Immature natural killer cell (primary cell): Measurements from ENCODE around the gene ELK4. TPM values are rescaled to one million over a fixed set of nuclear protein-coding genes. Genes with fewer than 3 reads are reported as not detected.

ENCODE experiments used
- DNase-seq, 3 donors: peaks; one replicate each; pipeline ENCODE4 v3.0.0; 2022; ENCODE audit warnings: mixed read lengths in 1 of 3
- H3K27ac Mint-ChIP-seq, 6 donors: one replicate each; pipeline ENCODE4 v1.8.0; 2020; ENCODE audit warnings: mixed read lengths in 6 of 6, mild to moderate bottlenecking in 5 of 6, inconsistent platforms in 4 of 6, moderate library complexity in 3 of 6
- H3K27me3 Mint-ChIP-seq, 3 donors: one replicate each; pipeline ENCODE4 v1.8.0; 2020 to 2021; ENCODE audit warnings: low read depth in 3 of 3, mild to moderate bottlenecking in 3 of 3, mixed read lengths in 3 of 3, moderate library complexity in 3 of 3, inconsistent platforms in 1 of 3
- H3K36me3 Mint-ChIP-seq, 3 donors: one replicate each; pipeline ENCODE4 v1.8.0; 2020; ENCODE audit warnings: mixed read lengths in 3 of 3, inconsistent platforms in 2 of 3, mild to moderate bottlenecking in 2 of 3
- H3K4me1 Mint-ChIP-seq, 2 donors: one replicate each; pipeline ENCODE4 v1.8.0; 2020; ENCODE audit warnings: inconsistent platforms in 2 of 2, mild to moderate bottlenecking in 2 of 2, mixed read lengths in 2 of 2, moderate library complexity in 1 of 2
- H3K4me3 Mint-ChIP-seq, 5 donors: one replicate each; pipeline ENCODE4 v1.8.0; 2020; ENCODE audit warnings: mild to moderate bottlenecking in 5 of 5, mixed read lengths in 5 of 5, inconsistent platforms in 3 of 5, moderate library complexity in 3 of 5
- H3K9me3 Mint-ChIP-seq, 6 donors: one replicate each; pipeline ENCODE4 v1.8.0; 2020; ENCODE audit warnings: mild to moderate bottlenecking in 6 of 6, mixed read lengths in 6 of 6, inconsistent platforms in 4 of 6, moderate library complexity in 3 of 6
- polyA plus RNA-seq, 3 donors: library from polyadenylated mRNA; unstranded; fragments of 300-500 nt; fragmentation: Illumina TruSeq; gene quantifications; one replicate each; pipeline ENCODE4 v1.2.3, GENCODE V29; 2021

The ELK4 gene
- polyA plus RNA-seq, 3 donors from 2014 or later = 2.8 to 5.7 (median 3.0) TPM

GRCh38 chr1:205669341-205670149 lies 37.7 kb upstream of the ELK4 start:
- no peaks in the 10 kb centered on the region for H3K36me3 Mint-ChIP-seq

GRCh38 chr1:205668951-205669340 lies 37.1 kb upstream of the ELK4 start:
- H3K27ac Mint-ChIP-seq = peak overlapping the region in 1 of 6 donors; percentile 14

More at GRCh38 chr1:205669341-205670149, 37.7 kb upstream of the ELK4 start:
- Mint-ChIP-seq H3K27me3 (peaks cover 0 to 7% (median 2%) of the 10 kb centered on the region in 3 donors), H3K27ac (peak overlapping the region in 1 of 6 donors; percentile 14), H3K4me3 (no peak overlapping the region), H3K9me3 (no peaks in the 10 kb centered on the region), H3K4me1 (no peaks in the 10 kb centered on the region)
- no peak for DNase-seq

GRCh38 chr1:205667909-205668643 lies 36.3 kb upstream of the ELK4 start:
- no peak for DNase-seq
- Mint-ChIP-seq H3K4me3 (no peak overlapping the region), H3K4me1 (no peaks in the 10 kb centered on the region), H3K27me3 (peaks cover 0 to 6% (median 2%) of the 10 kb centered on the region in 3 donors), H3K9me3 (no peaks in the 10 kb centered on the region), H3K36me3 (no peaks in the 10 kb centered on the region), H3K27ac (no peak overlapping the region)

More at GRCh38 chr1:205668951-205669340, 37.1 kb upstream of the ELK4 start:
- no peaks in the 10 kb centered on the region for H3K9me3 Mint-ChIP-seq
- no peaks in the 10 kb centered on the region for H3K4me1 Mint-ChIP-seq
- peaks cover 0 to 7% (median 2%) of the 10 kb centered on the region in 3 donors for H3K27me3 Mint-ChIP-seq
- H3K4me3 Mint-ChIP-seq = no peak overlapping the region
- no peaks in the 10 kb centered on the region for H3K36me3 Mint-ChIP-seq
- no peak for DNase-seq

DNA sequence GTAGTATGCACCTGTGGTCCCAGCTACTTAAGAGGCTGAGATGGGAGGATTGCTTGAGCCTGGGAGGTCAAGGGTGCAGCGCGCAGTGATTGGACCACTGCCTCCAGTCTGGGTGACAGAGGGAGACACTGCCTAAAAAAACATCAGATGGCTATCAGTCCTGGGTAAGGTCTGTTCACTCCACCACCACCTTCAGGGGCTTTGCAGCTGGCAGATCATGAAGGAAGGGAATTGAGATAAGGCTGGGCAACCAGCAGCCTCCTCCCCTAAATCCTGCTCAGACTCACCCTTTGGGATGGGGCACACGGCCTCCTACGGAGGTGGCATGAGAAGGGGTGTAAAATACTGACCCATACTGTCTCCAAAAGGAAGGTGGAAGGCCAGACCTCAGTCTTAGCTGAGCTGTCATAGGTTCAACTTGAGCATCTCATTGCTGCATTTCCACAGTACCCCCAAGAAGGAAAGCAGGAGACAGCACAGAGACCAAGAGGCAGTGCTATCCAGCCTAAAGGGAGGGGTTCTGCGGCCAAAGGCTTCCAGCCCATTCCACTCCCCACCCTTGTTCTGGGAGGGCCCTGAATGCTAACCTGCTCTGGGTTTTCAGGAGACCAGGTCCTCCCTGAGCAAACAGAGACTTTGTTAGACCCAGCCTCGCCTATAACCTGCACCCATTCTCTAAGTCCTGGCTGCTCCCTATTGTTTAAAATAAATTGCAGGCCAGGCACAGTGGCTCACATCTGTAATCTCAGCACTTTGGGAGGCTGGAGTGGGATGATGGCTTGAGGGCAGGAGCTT lies 34.8 kb upstream of the ELK4 start:
- H3K4me1 Mint-ChIP-seq = no peaks in the 10 kb centered on the region
- no peaks in the 10 kb centered on the region for H3K36me3 Mint-ChIP-seq
- H3K27ac Mint-ChIP-seq = no peak overlapping the region

GRCh38 chr1:205665201-205666045 lies 33.6 kb upstream of the ELK4 start:
- Mint-ChIP-seq H3K4me3 (no peak overlapping the region), H3K4me1 (no peaks in the 10 kb centered on the region), H3K36me3 (no peaks in the 10 kb centered on the region), H3K27ac (no peak overlapping the region), H3K9me3 (peaks cover 0 to 2% (median 0%) of the 10 kb centered on the region in 6 donors), H3K27me3 (peaks cover 2 to 8% (median 3%) of the 10 kb centered on the region in 3 donors)
- no peak for DNase-seq

More for the DNA sequence above, 34.8 kb upstream of the ELK4 start:
- Mint-ChIP-seq H3K4me3 (no peak overlapping the region), H3K9me3 (no peaks in the 10 kb centered on the region), H3K27me3 (peaks cover 2 to 6% (median 2%) of the 10 kb centered on the region in 3 donors)
- DNase-seq = no peak

DNA sequence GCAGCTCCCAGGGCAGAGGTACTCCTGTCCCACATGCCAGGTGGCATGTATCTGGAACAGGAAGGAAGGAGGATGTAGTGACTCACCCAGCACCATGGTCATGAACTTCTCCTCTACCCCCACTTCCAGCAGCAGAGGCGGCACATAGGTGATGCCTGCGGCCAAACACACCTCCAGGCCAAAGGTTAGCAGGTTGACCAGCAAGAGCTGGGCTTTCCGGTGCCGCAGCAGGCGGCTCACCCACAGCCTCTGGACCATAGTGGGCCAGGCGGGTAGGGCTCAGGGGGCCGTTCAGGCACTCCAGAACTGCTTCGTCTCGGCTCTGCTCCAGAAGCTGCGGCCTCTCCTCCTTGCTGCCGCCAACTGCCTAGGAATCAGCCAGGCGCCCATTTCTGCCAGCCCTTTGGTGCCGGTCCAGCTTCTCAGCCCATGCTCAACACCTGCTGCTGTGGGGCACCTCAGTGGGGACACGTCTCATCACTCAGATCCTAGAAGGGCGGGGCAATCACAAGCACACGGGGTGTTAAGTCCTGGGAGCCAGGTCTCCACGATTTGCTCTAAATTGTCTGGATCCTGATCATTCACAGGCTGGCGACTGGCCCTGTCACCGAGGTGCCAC lies 32.7 kb upstream of the ELK4 start:
- Mint-ChIP-seq H3K4me1 (no peaks in the 10 kb centered on the region), H3K36me3 (no peaks in the 10 kb centered on the region), H3K27ac (peak overlapping the region in 1 of 6 donors; percentile 28), H3K4me3 (no peak overlapping the region), H3K27me3 (peaks cover 2 to 8% (median 3%) of the 10 kb centered on the region in 3 donors), H3K9me3 (peaks cover 0 to 2% (median 0%) of the 10 kb centered on the region in 6 donors)
- no peak for DNase-seq

- peaks cover 2 to 3% (median 3%) of the 10 kb centered on the region in 3 donors for H3K27me3 Mint-ChIP-seq
- no peak for DNase-seq
- no peak overlapping the region for H3K27ac Mint-ChIP-seq
- H3K36me3 Mint-ChIP-seq = no peaks in the 10 kb centered on the region
- H3K9me3 Mint-ChIP-seq = peaks cover 0 to 2% (median 0%) of the 10 kb centered on the region in 6 donors
- H3K4me1 Mint-ChIP-seq = no peaks in the 10 kb centered on the region
- H3K4me3 Mint-ChIP-seq = no peak overlapping the region
These were observed 31.6 kb upstream of the ELK4 start for GRCh38 chr1:205663286-205663936.

DNA sequence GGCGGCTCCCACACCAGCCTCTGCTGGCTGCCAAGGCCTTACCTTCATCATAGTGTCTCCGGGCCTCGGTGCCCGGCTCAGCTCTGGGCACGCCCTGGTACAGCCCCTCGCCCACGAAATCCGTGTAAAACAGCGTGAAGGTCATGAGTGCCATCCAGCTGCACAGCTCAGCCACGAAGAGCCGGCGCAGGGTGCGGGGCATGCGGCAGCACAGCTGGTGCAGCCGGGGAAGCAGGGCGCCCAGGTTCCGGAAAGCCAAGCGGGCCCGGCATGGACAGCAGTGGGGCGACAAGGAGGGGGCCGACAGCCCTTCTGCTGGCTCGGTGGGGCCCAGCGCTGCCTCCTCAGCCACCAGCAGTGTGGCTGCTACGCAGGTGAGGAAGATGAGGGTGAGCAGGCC lies 31.0 kb upstream of the ELK4 start:
- H3K36me3 Mint-ChIP-seq = no peaks in the 10 kb centered on the region
- H3K4me3 Mint-ChIP-seq = no peak overlapping the region
- no peaks in the 10 kb centered on the region for H3K4me1 Mint-ChIP-seq

GRCh38 chr1:205662135-205662738 lies 30.4 kb upstream of the ELK4 start:
- no peak for DNase-seq
- Mint-ChIP-seq H3K27ac (no peak overlapping the region), H3K4me3 (no peak overlapping the region), H3K27me3 (peaks cover 2 to 3% (median 3%) of the 10 kb centered on the region in 3 donors), H3K9me3 (peaks cover 0 to 2% (median 0%) of the 10 kb centered on the region in 6 donors), H3K4me1 (no peaks in the 10 kb centered on the region), H3K36me3 (no peaks in the 10 kb centered on the region)

More for the DNA sequence above, 31.0 kb upstream of the ELK4 start:
- Mint-ChIP-seq H3K27me3 (peaks cover 2 to 3% (median 3%) of the 10 kb centered on the region in 3 donors), H3K9me3 (peaks cover 0 to 2% (median 0%) of the 10 kb centered on the region in 6 donors), H3K27ac (no peak overlapping the region)
- no peak for DNase-seq

GRCh38 chr1:205661429-205662134 lies 29.8 kb upstream of the ELK4 start:
- no peak for DNase-seq
- Mint-ChIP-seq H3K27me3 (peaks cover 2 to 3% (median 3%) of the 10 kb centered on the region in 3 donors), H3K36me3 (no peaks in the 10 kb centered on the region), H3K4me3 (no peak overlapping the region), H3K9me3 (peaks cover 0 to 2% (median 0%) of the 10 kb centered on the region in 6 donors), H3K27ac (no peak overlapping the region), H3K4me1 (no peaks in the 10 kb centered on the region)

DNA sequence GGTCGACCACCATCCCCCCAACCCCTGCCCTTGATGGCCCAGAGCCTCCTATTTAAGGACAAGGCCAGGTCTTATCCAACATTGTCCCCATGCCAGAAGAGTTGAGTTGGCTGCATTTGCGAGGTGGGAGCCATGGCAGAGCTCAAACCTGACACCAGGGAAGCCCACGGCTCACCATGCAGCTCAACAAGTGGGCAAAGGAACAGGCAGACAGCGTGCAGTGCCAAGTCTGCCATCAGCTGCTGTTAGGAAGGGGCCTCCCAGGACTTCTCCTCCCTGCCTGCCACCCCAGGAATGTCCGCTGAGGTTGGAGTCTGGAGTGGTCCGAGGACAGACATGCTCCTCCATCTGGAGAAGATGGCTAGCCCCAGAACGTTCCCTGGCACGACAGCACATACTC lies 28.6 kb upstream of the ELK4 start:
- Mint-ChIP-seq H3K4me3 (no peak overlapping the region), H3K27ac (no peak overlapping the region), H3K27me3 (peaks cover 2 to 3% (median 3%) of the 10 kb centered on the region in 3 donors), H3K36me3 (no peaks in the 10 kb centered on the region), H3K4me1 (no peaks in the 10 kb centered on the region), H3K9me3 (peaks cover 0 to 2% (median 0%) of the 10 kb centered on the region in 6 donors)
- no peak for DNase-seq
